DMS 273 (cell line): ENCODE measurements around the gene VPS18.
A peak's percentile ranks its signal among the peaks of the same experiment; 100 is the strongest.

Experiments
- DNase-seq: peaks from one replicate; lab custom pipeline; 2025; ENCODE audit not compliant: unreplicated experiment; lab: John Stamatoyannopoulos, UW

The VPS18 gene

DNA sequence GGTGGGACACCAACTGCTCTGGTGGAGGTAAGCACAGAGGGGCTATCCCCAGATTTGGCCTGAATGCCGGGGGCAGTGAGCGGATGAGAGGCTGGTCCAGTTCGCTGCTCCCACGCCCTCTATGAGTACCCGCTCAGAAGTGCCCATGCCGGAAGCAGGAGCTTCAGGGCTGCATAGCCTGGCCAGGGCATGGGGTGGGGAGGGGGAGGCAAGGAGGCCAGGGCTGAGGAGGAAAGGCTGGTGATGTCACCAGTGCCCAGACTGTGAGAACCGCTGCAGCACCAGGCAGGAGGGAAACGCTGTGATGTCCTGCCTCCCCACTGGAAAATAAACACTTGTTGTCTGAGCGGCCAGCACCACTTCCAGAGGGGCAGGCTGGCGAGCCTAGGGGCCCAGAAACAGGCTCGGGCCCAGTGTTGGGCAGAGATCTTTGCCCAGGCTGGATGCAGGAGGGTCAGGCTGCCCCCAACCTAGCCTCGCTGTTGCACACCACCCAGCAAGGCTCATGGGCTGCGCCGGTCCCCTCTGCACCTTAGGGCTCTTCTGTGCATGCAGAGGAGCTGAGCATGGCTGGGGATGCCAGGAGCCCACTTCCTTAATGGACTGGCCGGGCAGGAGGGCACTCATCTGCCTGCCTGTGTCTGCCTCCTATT, 24.0 kb downstream of the VPS18 start:
- no peak for DNase-seq

DNA sequence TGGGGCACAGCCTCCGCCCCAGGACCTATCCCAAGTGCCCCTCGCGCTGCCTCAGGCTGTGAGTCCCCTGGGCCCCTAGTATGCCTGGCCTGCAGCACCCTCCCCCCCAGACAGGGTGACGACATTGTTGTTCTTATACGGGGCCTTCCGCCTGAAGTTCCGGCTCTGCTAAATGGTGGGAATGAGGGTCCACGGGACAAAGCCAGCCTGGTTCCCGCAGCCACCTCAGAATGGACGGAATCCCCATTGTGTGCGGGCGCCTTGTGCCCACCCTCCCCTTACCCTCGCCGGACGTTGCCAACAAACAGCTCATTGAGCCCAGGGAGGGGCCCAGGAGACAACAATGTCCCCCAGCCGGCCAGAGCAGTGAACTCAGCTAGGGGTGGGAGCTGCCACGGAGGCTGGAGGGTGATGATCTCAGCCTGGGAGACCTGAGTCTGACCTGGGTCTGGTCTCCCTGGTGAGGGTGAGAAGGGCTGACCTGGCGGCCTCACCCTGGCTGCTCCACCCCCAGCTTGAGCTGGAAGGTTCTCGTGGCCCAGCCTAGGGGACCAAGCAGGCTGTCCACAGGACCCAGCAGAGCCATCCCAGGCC, 24.6 kb downstream of the VPS18 start:
- no peak for DNase-seq

GRCh38 chr15:40921949-40922607, 27.8 kb downstream of the VPS18 start:
- DNase-seq, result no peak

GRCh38 chr15:40922608-40923005, 28.4 kb downstream of the VPS18 start:
- DNase-seq, result no peak

- DNase-seq, result no peak
Measured at GRCh38 chr15:40923551-40923950, 29.3 kb downstream of the VPS18 start.

- no peak for DNase-seq
Measured at GRCh38 chr15:40925495-40925862, 31.2 kb downstream of the VPS18 start.

DNA sequence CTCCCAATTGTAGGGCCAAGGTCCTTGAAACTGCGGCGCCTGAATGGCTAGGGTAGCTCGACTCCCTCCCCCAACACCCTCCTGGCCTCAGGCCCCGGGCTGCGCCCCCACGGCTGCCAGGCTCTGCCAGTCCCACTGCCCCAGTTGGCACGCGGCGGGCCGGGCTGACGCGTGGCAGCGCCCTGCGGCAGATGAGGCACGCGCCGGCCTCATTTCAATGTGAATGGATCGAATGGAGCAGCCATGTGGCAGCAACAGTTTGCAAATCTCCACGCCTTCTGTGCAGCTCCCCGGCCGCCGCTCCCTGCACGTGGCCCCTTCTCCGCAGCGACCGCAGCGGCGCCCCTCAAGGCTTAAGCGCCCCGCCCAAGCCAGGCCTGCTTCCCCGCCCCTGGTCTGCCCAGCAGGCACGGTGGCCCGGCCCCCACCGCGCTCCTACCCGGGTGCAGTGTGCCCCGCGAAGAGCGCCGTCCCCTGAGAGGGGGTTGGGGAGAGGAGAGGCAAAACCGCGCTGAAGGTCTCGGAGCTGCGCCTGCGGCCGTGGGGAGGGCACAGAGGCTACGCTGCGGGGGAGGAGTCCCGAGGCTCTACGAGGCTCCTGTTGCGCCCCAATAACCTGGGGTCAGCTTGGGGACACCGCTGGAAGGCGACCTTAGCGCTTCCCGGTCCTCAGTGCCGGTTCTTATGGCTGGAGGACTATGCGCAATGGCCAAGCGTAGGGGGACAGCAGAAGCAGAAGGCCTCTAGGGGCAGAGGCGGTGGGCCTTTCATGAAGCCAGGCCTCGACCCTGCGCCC, 31.8 kb downstream of the VPS18 start:
- no peak for DNase-seq

GRCh38 chr15:40926659-40927494, 32.6 kb downstream of the VPS18 start:
- no peak for DNase-seq

- DNase-seq, result peak; percentile 82
Measured at GRCh38 chr15:40927495-40927872, 33.2 kb downstream of the VPS18 start.

DNA sequence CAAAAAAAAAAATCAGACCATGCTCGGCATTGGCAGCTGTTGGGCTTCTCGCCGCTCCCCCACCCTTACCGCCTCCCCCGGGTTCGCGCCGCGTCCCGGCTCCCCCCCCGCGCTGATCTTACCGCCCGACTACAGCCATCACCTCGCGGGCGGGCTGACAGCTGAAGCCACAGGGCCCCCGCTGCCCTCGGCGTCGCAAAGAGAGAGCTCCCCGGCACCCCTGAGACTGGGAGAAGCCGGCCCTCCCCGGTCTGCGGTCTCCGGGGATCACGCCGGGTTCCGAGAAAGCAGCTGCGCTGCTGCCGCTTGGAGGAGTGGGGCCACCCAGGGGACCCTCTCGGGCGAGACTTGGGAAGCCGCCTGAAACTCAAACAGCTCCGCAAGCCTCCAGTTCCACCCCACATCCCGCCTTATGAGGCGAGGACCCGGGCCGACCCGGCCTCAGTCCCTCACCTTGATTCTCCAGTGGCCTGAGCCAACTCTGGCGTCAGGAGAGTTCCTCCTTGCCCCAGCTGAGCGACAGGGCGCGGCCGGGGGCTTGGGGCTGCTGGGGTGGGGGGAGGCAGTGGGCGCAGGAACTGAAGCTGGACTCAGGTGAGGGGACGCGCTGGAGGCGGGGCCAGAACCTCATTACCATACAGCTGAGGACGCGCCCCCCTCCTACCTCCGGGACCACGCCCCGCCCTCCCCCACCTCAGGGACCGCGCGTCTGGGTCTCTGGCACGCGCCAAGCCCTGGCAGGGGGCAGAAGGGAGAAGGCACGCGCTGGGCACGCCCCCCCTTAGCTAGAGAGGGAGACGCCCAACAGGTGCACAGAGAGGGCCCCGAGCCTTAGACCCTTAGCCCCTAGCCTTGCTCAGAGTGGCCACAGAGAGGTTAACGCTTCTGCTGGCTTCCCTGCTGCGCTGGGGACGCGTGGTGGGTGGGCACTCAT, 33.9 kb downstream of the VPS18 start:
- DNase-seq, result peak; percentile 82

DNA sequence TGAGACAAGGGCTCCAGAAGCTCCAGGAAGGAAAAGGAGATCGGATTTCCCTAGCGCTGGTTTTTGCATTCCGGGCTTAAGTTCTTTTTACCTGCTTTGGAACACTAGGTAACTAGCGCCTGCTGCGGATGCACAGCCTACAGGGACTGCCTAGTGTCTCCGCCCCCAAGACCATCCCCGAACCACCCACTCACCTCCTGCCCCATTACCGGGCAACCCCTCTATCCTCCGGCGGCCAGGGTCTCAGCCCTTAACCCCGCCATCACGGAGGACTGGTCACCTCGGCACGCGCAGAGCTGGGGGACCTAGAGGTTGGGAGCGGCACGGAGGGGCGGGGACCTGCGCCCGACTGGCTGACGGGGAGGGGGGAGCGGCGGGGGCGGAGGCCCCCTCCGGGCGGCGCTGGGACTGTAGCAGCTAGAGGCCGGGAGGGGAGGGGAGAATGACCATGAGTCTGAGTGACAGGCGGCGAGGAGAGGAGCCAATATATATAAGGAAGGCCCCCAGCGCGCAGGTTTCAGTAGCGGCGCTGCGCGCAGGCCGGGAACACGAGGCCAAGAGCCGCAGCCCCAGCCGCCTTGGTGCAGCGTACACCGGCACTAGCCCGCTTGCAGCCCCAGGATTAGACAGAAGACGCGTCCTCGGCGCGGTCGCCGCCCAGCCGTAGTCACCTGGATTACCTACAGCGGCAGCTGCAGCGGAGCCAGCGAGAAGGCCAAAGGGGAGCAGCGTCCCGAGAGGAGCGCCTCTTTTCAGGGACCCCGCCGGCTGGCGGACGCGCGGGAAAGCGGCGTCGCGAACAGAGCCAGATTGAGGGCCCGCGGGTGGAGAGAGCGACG, 34.8 kb downstream of the VPS18 start, which contains the start of gene DLL4:
DLL4 (plus strand) TSS at position 520 of the 839 bp plus-strand sequence. CDS start 329 bp downstream, outside the sequence.
- peak; percentile 88 for DNase-seq

GRCh38 chr15:40929660-40930429, 35.6 kb downstream of the VPS18 start:
- peak; percentile 62 for DNase-seq

- DNase-seq, result peak; percentile 67
Measured at GRCh38 chr15:40930430-40931299, 36.4 kb downstream of the VPS18 start.

DNA sequence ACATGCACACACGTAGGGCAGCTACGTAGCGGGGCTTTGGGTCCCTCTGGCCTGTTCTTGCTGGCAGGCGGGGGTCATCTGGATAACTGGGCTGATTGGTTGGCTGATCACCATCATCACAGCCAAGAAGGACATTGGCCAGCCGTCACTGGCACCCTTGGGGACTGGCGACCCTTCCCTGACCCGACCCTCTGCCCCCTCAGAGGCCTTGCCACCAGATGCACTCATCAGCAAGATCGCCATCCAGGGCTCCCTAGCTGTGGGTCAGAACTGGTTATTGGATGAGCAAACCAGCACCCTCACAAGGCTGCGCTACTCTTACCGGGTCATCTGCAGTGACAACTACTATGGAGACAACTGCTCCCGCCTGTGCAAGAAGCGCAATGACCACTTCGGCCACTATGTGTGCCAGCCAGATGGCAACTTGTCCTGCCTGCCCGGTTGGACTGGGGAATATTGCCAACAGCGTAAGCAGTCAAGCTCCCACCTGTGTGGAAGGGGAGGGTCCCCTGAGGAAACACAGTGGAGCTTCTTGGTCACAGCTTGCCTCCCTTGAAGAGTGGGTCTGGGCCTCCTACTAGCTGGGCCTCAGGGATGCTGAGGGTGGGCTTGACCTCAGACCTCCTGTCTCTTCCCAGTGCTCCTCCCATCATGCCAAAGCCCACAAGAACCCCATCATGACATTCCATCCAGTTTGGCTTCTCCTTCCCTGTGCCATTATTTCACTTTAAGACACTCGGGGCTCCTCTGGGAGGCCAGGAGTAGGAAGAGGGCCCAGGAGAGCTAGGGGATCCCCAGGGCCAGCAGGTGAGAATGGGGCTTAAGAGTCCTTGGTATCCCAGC, 37.3 kb downstream of the VPS18 start:
- DNase-seq, result no peak

DNA sequence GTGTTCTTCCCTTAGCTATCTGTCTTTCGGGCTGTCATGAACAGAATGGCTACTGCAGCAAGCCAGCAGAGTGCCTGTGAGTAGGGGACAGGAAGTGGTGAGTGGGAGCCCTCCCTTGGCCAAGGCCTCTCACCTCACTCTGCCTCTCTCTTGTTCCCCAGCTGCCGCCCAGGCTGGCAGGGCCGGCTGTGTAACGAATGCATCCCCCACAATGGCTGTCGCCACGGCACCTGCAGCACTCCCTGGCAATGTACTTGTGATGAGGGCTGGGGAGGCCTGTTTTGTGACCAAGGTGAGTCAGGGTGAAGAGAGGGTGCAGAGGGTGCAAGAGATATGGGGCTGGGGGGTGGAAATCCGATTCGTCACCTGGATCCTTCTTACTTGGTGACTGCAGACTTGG, 37.9 kb downstream of the VPS18 start:
- DNase-seq, result peak; percentile 30
